Bronchial epithelial cell (primary cell): ENCODE measurements around the gene SMTNL2. TPM values are rescaled to one million over a fixed set of nuclear protein-coding genes. Genes with fewer than 3 reads are reported as not detected.

Experiments used
- DNase-seq: peaks from one replicate; pipeline ENCODE4 v3.0.0-alpha.2; 2010; ENCODE audit warnings: low read depth
- FAIRE-seq: peaks from 2 replicates; lab custom pipeline; 2011; peaks lifted over from hg19 to GRCh38; lab: Jason Lieb, UNC
- H3K27me3 ChIP-seq: 2 replicates; pipeline ENCODE4 v1.5.1; 2011; ENCODE audit warnings: low read length; ENCODE audit not compliant: control insufficient read depth, insufficient read depth
- H3K36me3 ChIP-seq: 2 replicates; pipeline ENCODE4 v1.5.1; 2011; ENCODE audit warnings: low read length; ENCODE audit not compliant: control insufficient read depth, insufficient read depth
- H3K4me3 ChIP-seq: 2 replicates; pipeline ENCODE4 v1.5.1; 2011; ENCODE audit warnings: mild to moderate bottlenecking, low read depth, low read length, control low read depth
- CTCF ChIP-seq: IDR thresholded peaks from 2 replicates; pipeline ENCODE4 v1.5.1; 2011; ENCODE audit warnings: mild to moderate bottlenecking, moderate library complexity, low read length, control low read depth, inconsistent platforms; ENCODE audit not compliant: insufficient read depth, severe bottlenecking
- total RNA-seq: library from RNA; depleted of rRNA; stranded (reverse); fragments of >200 nt; gene quantifications from 2 replicates; pipeline ENCODE4 v1.2.1, GENCODE V29; 2014

Gene SMTNL2
- total RNA-seq, 1 donor from 2014 or later: not detected

GRCh38 chr17:4572131-4572530, 12.2 kb upstream of the SMTNL2 start:
- Histone ChIP-seq H3K27me3 (no peaks in the 10 kb centered on the region), H3K4me3 (no peak overlapping the region), H3K36me3 (no peaks in the 10 kb centered on the region)
- no peak for FAIRE-seq
- no peak for DNase-seq
- TF ChIP-seq CTCF: no peak

GRCh38 chr17:4573115-4573514, 11.2 kb upstream of the SMTNL2 start:
- no peak for TF ChIP-seq CTCF
- Histone ChIP-seq H3K4me3 (no peak overlapping the region), H3K36me3 (no peaks in the 10 kb centered on the region), H3K27me3 (no peaks in the 10 kb centered on the region)
- DNase-seq: no peak
- no peak for FAIRE-seq

GRCh38 chr17:4573669-4574068, 10.7 kb upstream of the SMTNL2 start:
- peak; percentile 36 for FAIRE-seq
- no peak for DNase-seq
- Histone ChIP-seq H3K36me3 (no peaks in the 10 kb centered on the region), H3K4me3 (no peak overlapping the region), H3K27me3 (no peaks in the 10 kb centered on the region)
- TF ChIP-seq CTCF: no peak

- H3K27me3 ChIP-seq: no peaks in the 10 kb centered on the region
- FAIRE-seq: no peak
- TF ChIP-seq CTCF: no peak
These were observed 9.8 kb upstream of the SMTNL2 start for GRCh38 chr17:4574448-4575045.

GRCh38 chr17:4576161-4576558, 8.2 kb upstream of the SMTNL2 start:
- DNase-seq (no peak), FAIRE-seq (no peak)
- no peak for TF ChIP-seq CTCF
- no peaks in the 10 kb centered on the region for H3K27me3 ChIP-seq
- H3K4me3 ChIP-seq: no peak overlapping the region
- H3K36me3 ChIP-seq: no peaks in the 10 kb centered on the region

More at GRCh38 chr17:4574448-4575045, 9.8 kb upstream of the SMTNL2 start:
- DNase-seq: no peak
- Histone ChIP-seq H3K36me3 (no peaks in the 10 kb centered on the region), H3K4me3 (no peak overlapping the region)
